Hematopoietic multipotent progenitor cell (in vitro differentiated cells): Measurements from ENCODE around the gene CACNA2D3. TPM values are rescaled to one million over a fixed set of nuclear protein-coding genes. Genes with fewer than 3 reads are reported as not detected.

Source experiments
- DNase-seq, 3 donors: peaks; one replicate each; pipeline ENCODE4 v3.0.0-alpha.2; 2011 to 2015; ENCODE audit warnings: low read depth in 2 of 3, low spot score in 2 of 3
- total RNA-seq: library from RNA; depleted of rRNA; stranded (reverse); fragments of >200 nt; gene quantifications from one replicate; pipeline ENCODE4 v1.2.3, GENCODE V29; 2012

CACNA2D3 gene
- total RNA-seq, 1 donor = under 0.01 TPM

GRCh38 chr3:54515441-54516213, 393.3 kb downstream of the CACNA2D3 start:
- no peak for DNase-seq

DNA sequence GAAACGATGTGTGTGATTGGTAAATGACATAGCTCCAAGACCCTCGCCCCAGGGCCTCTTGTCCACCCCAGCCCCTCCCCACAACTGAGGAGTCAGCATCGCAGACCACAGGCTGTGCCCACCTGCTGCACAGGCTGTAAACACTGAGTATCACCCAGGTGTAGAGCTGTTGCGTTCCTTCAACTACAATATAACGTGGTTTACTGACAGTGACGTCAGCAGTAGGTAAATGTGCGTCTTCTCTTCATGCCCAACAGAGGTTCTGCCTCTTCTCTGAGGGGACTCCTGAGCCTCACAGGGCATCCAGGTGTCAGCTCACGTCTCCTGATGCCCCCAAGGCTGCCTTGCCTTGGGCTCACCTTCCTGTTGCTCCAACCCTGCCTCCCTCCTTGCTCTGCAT, 395.1 kb downstream of the CACNA2D3 start:
- DNase-seq = no peak

DNA sequence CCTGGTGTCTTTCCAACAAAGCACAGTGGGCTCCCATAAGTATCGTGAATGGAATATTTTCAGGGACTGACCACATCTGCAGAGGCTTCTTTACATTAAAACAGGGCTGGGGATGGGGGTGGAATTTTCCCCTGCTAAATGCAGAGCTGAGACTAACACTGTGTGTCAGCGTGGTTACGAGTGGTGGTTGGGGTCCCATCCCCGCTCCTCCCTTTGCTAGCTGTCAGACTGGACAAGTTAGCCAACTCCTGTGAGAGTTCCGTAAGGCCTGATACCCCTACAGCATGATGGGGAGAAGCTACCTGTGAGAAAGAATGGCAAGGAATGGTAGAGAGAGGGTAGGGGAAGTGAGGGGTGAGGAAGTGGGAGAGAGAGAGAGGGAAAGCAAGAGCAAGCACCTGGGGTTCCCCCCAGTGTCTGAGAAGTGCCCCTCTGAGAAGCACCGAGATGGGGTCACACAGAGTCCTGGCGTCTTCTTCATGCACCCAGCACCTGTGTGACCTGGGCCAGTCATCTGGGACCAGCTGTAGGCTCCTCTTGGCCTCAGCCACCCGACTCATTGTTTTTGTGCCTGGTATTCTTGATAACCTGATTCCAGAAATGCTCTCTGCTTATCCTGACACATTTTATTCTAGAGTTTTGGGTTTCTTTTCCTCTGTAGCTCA, 395.8 kb downstream of the CACNA2D3 start:
- DNase-seq = no peak

DNA sequence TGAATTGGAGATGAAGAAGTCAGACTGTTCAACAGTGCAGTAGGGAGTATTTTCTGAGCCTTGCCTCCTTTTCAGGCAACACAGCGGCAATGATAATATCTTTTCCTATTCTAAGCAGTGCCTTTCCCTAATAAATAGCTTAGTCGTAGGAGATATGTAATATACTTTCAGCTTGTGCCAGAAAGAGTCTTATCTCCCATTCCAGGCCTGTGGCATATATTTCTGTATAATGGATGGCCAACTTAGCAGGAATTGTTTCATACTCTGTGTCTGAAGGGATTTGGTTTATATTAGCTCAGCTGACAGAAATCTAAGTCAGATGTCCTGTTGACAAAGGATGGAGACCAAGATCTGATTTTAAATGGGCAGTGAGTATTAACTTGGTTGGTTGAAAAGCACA, 397.1 kb downstream of the CACNA2D3 start:
- DNase-seq = no peak

DNA sequence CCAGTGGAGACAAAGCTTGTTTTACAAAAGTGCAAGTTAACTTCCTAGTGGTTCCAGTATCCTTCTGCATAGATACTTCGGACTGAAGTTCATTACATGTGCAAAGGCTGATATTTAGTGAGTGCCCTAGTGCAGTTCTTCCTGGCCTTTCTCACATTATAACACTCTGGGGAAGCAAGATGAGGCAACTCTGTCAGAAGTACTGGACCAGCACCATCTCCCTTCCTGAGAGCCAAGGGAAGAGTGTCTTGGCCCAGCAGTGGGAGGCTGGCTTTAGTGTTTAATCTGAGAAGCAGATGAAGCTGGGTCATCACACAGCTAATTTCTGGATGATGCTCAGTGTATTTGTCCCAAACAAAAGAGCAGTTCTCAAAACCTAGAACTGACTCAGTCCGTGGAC, 397.7 kb downstream of the CACNA2D3 start:
- DNase-seq = no peak

DNA sequence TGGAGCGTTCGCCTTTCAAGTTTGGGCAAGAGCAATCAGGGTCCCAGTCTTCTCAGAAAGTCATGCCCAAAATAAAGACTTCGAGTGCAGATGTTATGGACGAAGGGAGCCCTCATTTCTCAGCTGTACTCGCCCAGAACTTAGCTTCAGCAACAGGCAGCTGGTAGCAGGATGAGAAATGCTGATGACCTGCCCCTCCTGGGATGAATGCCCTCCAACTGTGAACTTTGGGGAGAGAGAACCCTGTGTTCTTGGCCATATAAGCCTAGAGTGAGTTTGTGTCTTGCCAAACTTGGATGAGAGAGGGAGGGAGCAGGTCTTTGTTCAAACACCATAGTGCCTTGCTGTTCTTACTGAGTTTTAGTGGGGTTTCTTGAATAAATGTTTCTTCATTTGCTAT, 405.2 kb downstream of the CACNA2D3 start:
- no peak for DNase-seq

- no peak for DNase-seq
These were observed 405.6 kb downstream of the CACNA2D3 start for GRCh38 chr3:54527953-54528352.

DNA sequence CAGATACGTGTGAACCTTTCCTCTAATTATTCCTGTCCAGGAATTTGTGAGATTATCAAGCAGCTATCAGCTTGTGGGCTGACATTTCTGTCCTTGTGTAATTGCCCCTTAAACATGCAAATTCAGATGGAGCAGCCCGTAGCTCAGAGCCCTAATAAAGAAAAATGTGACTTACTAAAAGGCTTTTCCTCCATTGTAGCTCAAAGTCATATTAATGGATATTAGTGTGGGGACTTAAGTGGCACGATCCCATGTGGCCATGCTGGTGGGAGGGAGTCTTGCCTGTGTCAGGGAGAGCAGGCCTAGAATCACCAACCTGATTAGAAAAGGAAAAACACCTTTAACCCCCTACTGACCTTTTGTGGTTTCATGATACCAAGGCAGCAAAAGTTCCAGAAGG, 406.3 kb downstream of the CACNA2D3 start:
- DNase-seq = no peak

GRCh38 chr3:54530091-54530490, 407.7 kb downstream of the CACNA2D3 start:
- no peak for DNase-seq

DNA sequence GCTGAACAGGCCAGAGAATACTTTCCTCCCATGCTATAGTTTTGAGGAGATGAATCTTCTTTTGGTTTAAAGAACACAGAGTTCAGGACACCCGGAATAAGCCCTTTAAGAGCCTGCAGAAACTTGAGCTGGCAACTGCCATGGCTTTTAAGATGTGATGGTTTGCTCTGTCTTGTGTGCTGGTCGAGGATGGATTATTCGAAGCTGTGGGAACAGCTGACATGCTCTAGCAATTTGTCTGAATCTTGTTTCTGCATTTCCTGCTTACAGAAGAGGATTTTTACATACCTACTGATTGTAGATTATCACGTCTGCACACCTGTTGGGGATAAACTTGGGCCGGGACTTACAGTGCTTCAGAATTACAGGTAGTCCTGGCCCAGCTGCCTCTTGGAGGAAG, 408.6 kb downstream of the CACNA2D3 start:
- DNase-seq = no peak

GRCh38 chr3:54531741-54532140, 409.4 kb downstream of the CACNA2D3 start:
- DNase-seq = no peak

DNA sequence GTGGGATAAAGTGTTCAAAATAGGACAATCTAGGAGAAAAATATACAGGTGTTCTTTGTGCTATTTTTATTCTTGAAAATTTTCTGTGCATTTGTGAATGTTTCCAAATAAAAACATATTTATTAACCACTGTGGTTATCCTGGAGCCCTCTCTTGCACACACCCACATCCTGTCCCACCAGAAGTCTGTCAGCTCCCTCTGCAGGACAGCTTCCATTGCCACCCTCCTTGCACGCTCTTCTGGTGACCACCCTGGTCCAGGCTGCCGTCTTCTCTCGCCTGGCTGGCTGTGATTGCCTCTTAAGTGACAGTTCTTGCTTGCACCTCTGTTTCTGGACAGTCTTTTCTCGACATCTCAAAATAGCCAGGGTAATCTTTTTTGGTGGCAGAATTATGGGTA, 411.5 kb downstream of the CACNA2D3 start:
- no peak for DNase-seq

DNA sequence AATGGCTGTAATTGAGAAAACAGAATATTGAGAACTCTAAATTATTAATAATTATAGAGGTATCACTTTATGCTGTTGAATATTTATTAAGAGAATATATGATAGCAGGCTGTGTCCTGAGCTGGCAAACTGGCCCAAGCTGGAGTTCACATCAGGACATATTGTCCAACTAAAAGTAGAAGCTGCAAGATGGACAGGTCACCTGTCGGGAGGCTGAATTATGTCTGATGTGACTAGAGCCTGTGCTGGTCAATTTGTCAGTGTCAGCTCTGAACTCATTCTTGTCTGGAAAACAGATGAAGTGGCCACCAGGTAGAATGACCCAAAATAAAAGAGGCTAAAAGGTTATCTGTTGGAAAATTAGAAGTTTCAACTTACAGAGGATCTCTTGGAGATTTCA, 413.3 kb downstream of the CACNA2D3 start:
- DNase-seq = no peak

- no peak for DNase-seq
These were observed 414.1 kb downstream of the CACNA2D3 start for GRCh38 chr3:54536450-54536849.

DNA sequence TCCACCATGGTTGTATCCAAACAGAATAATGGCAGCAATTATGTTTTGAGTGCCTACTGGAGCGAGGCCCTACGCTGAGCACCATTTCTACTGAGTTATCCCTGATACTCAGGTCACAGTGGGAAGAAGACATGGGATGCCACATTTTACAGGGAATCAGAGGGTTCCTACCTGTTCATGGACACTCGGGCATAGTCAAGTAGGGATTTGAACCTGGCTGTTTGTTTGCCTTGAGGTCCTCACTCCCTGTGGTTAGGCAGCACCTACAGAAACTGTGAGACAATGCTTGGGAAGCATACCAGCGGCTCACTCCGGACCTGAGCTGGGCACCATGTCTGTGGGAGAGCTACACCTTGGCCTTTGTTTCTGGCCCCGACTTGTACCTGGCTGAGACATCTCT, 415.2 kb downstream of the CACNA2D3 start:
- DNase-seq = no peak

DNA sequence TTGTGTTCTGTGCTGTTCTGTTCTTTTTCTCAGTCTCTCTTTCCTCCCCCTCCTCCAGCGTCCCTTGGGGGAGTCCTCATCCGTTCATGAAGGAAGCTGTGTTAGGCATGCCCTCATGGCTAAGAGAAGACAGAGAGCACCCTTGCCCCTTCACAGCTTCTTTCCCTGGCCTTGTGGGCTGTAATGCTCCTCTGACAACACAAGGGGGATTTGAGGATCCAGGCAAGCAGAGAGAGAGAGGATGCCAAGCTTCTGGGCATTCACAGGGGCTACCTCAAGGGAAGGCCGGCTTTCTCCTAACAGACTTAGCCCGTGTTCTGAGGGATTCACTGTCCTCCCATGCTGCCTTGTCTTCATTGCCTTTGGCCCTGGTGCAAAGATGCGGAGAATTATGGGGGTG, 416.0 kb downstream of the CACNA2D3 start:
- DNase-seq = no peak

DNA sequence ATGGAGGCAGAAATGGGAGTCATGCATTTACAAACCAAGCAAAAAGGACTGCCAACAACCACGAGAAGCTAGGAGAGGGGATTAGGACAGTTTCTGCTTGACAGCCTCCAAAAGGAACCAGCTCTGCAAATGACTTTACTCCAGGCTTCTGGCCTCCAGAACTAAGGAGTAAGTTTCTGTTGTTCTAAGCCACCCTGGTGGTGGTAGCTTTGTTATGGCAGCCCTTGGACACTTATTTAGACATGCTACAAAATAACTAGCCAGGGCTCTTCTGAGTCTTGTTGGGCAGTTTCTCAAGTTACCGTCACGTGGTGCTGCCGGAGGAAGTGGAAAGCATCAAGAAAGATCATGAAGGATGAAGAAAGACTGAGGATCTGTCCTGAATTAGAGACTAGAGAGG, 419.0 kb downstream of the CACNA2D3 start:
- DNase-seq = no peak

DNA sequence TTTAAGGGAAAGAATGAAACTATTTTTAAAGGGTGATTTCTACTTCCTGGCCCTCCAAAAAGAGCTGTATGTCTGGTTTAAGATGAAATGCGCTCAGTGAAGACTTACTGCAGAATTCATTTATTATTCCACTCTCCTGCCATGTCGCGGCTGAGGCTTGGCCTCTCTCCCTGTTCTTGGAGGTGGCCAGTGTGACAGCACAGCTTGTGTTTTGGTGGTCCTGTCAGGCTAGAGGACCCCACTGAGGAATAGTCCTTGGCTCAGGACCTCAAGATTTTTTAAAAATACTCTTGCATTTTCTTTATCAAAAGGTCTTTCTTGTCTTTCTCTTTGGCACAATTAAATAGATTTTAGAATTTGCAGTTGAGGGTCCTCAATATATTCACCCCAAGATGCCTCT, 421.1 kb downstream of the CACNA2D3 start:
- DNase-seq = no peak

GRCh38 chr3:54547051-54547450, 424.7 kb downstream of the CACNA2D3 start:
- DNase-seq = no peak

DNA sequence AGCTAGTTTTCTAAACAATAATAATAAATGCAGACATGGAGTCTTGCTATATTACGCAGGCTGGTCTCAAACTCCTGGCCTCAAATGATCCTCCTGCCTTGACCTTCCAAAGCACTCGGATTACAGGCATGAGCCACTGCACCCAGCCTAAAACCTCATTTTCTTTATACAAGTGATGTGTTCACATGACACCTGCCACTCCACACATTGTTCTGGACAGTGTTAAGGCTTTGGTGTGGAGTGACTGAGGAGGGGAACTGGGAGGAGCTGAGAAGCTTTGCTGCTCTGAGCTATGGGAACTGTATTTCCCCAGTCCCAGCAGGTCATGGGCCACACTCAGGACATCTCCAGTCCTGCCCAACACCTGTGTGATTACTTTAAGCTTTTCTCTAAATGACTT, 425.5 kb downstream of the CACNA2D3 start:
- no peak for DNase-seq

DNA sequence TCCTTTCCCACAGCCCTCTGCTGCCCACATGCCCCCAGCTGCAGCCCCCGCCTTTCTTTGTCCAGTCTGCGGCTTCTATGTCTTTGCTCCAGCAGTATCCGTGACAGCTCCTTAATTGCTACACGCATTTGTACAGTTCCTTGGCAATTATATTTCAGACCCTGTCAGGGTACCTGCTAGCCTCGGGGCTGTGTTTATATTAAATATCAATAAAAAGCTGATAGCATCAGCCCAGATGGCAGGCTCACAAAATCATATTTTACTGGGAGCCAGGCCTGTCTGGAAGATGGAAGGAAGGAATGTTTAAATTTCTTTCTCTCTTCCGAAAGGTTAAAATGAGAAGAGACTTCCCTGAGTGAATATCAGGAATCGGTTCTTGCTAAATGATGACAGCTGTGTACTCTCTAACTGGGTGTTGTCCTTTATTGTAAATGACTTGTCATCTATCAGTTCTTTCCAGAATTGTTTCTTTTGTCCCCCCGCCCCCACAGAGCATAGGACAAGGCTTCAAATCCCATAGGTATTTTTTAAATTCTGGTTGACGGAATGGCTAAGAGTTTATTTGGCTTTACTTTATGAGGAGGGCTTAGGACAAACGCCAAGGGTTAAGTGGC, 427.4 kb downstream of the CACNA2D3 start:
- DNase-seq = no peak
